Left lung (tissue), 10 donors: ENCODE results near the gene JADE1. TPM values are rescaled to one million over a fixed set of nuclear protein-coding genes. Genes with fewer than 3 reads are reported as not detected.

Source experiments
- ATAC-seq: fragments of 200-7000 bp; cut with Tn5 transposase; one replicate; pipeline ENCODE4 v1.9.1; 2020; ENCODE audit warnings: moderate library complexity
- DNase-seq, 4 donors: peaks; one replicate each; pipeline ENCODE4 v3.0.0-alpha.2; 2013 to 2020
- H3K27ac ChIP-seq, 2 donors: fragments of 200-600 bp; sonication (generic) in 1 of 2; one replicate each; pipeline versions ENCODE4 v1.5.0 to v1.8.0; 2020 to 2021
- H3K27me3 ChIP-seq, 2 donors: fragments of 200-600 bp; sonication (generic) in 1 of 2; one replicate each; pipeline versions ENCODE4 v1.5.0 to v1.8.0; 2020 to 2021
- H3K36me3 ChIP-seq, 2 donors: fragments of 200-600 bp; sonication (generic) in 1 of 2; one replicate each; pipeline versions ENCODE4 v1.5.0 to v1.8.0; 2020 to 2021
- H3K4me1 ChIP-seq, 2 donors: fragments of 200-600 bp; one replicate each; pipeline ENCODE4 v1.8.0; 2021
- H3K4me3 ChIP-seq, 2 donors: fragments of 200-600 bp; sonication (generic) in 1 of 2; one replicate each; pipeline versions ENCODE4 v1.5.0 to v1.8.0; 2020 to 2021; ENCODE audit warnings: mild to moderate bottlenecking in 1 of 2
- H3K9me3 ChIP-seq, 2 donors: fragments of 200-600 bp; sonication (generic) in 1 of 2; one replicate each; pipeline versions ENCODE4 v1.5.0 to v1.8.0; 2020 to 2021
- CTCF ChIP-seq, 2 donors: fragments of 200-600 bp; sonication (generic) in 1 of 2; IDR thresholded peaks; one replicate each; pipeline versions ENCODE4 v1.5.0 to v1.8.0; 2021; ENCODE audit warnings: antibody characterized with exemption in 2 of 2
- intact Hi-C, 2 donors: fragments of 100-400 bp; cut with DNase I; formaldehyde crosslinking; loops; one replicate each; pipeline versions ENCODE4 v1.11.2 to v1.14.2; 2022
- polyA plus RNA-seq, 6 donors: library from polyadenylated mRNA; unstranded; fragments of 120-200 nt; gene quantifications; one replicate each; pipeline ENCODE4 v1.2.1, GENCODE V29; 2013; ENCODE audit not compliant: insufficient read length in 6 of 6
- total RNA-seq, 2 donors: library from RNA; stranded (reverse); fragmentation: NEBNext Ultra II Directional; extraction: Animal tissue kit (Norgen Biotek cat#: 25700); gene quantifications; one replicate each; pipeline ENCODE4 v1.2.1, GENCODE V29; 2021
- donor health status: DM: no; HTN: yes; CAD: no.
- donor health status: DM: no; HTN: no; CAD: no.

JADE1 gene
- total and polyA plus RNA-seq, 8 donors: 18.9 to 29.5 (median 23.2) TPM

- ATAC-seq (no peak), DNase-seq (no peak)
- no peak for TF ChIP-seq CTCF (IDR thresholded peaks at IDR 0.05)
- Histone ChIP-seq H3K36me3 (no peaks in the 10 kb centered on the region), H3K9me3 (peaks cover 0 to 3% of the 10 kb centered on the region in 2 donors), H3K27me3 (no peaks in the 10 kb centered on the region), H3K4me1 (peaks cover 5 to 27% of the 10 kb centered on the region in 2 donors), H3K27ac (no peak overlapping the region), H3K4me3 (no peak overlapping the region)
- intact Hi-C loops: no loop called here
Measured at GRCh38 chr4:128813965-128814364, 4.5 kb downstream of the JADE1 start.

- peaks cover 6 to 20% of the 10 kb centered on the region in 2 donors for H3K4me1 ChIP-seq
- no peaks in the 10 kb centered on the region for H3K27me3 ChIP-seq
- no peak for TF ChIP-seq CTCF (IDR thresholded peaks at IDR 0.05)
- DNase-seq: no peak
- no peak overlapping the region for H3K27ac ChIP-seq
- intact Hi-C loops: no loop called here
- H3K4me3 ChIP-seq: no peak overlapping the region
- ATAC-seq: no peak
- H3K36me3 ChIP-seq: no peaks in the 10 kb centered on the region
- peaks cover 0 to 3% of the 10 kb centered on the region in 2 donors for H3K9me3 ChIP-seq
Measured at GRCh38 chr4:128818442-128818841, 8.9 kb downstream of the JADE1 start.

GRCh38 chr4:128819082-128819742 lies 9.7 kb downstream of the JADE1 start:
- DNase-seq (no peak), ATAC-seq (no peak)
- Histone ChIP-seq H3K27me3 (no peaks in the 10 kb centered on the region), H3K36me3 (no peaks in the 10 kb centered on the region), H3K27ac (no peak overlapping the region), H3K4me1 (peaks cover 6 to 12% of the 10 kb centered on the region in 2 donors), H3K9me3 (peaks cover 0 to 3% of the 10 kb centered on the region in 2 donors), H3K4me3 (no peak overlapping the region)
- intact Hi-C loops: no loop called here
- no peak for TF ChIP-seq CTCF (IDR thresholded peaks at IDR 0.05)

- H3K4me3 ChIP-seq: no peak overlapping the region
- intact Hi-C loops: no loop called here
- no peak for TF ChIP-seq CTCF (IDR thresholded peaks at IDR 0.05)
- H3K36me3 ChIP-seq: no peaks in the 10 kb centered on the region
- DNase-seq: no peak
- no peak for ATAC-seq
- H3K27ac ChIP-seq: no peak overlapping the region
- no peaks in the 10 kb centered on the region for H3K27me3 ChIP-seq
- peaks cover 10 to 13% of the 10 kb centered on the region in 2 donors for H3K4me1 ChIP-seq
- no peaks in the 10 kb centered on the region for H3K9me3 ChIP-seq
Measured at GRCh38 chr4:128820671-128821070, 11.2 kb downstream of the JADE1 start.

- Histone ChIP-seq H3K27ac (no peak overlapping the region), H3K9me3 (no peaks in the 10 kb centered on the region), H3K27me3 (no peaks in the 10 kb centered on the region), H3K4me3 (no peak overlapping the region), H3K4me1 (peaks cover 12 to 18% of the 10 kb centered on the region in 2 donors), H3K36me3 (no peaks in the 10 kb centered on the region)
- DNase-seq (no peak), ATAC-seq (no peak)
- intact Hi-C loops: no loop called here
- no peak for TF ChIP-seq CTCF (IDR thresholded peaks at IDR 0.05)
Measured at GRCh38 chr4:128821151-128821550, 11.7 kb downstream of the JADE1 start.
